ENCODE results near the gene SVOP. TPM values are rescaled to one million over a fixed set of nuclear protein-coding genes. Genes with fewer than 3 reads are reported as not detected.

Gene SVOP
- total and polyA plus RNA-seq, 2 donors from 2014 or later, result 0.04 TPM; not detected in 1

GRCh38 chr12:108895220-108895802 is 125.6 kb downstream of the SVOP start:
- DNase-seq (no peak), FAIRE-seq (no peak)
- no peak overlapping the region for H3K27ac ChIP-seq (ENCODE audit: low read depth in 2 of 2, low read length in 2 of 2)
- no peaks in the 10 kb centered on the region for H3K27me3 ChIP-seq (ENCODE audit: control insufficient read depth, insufficient read depth, low read length)
- H3K4me3 ChIP-seq (ENCODE audit: low read length in 3 of 3), result no peak overlapping the region
- intact Hi-C loops (cut with DNase I), result no loop called here
- H3K9ac ChIP-seq (ENCODE audit: low read length in 3 of 3), result no peak overlapping the region
- TF ChIP-seq CTCF (IDR thresholded peaks at IDR 0.05; ENCODE audit: borderline replicate concordance, extremely low read depth, insufficient read depth), result no peak
- H3K36me3 ChIP-seq (ENCODE audit: control insufficient read depth in 2 of 3, insufficient read depth in 3 of 3, low read length in 3 of 3), result peaks cover 0 to 6% (median 0%) of the 10 kb centered on the region in 3 donors
- no peaks in the 10 kb centered on the region for H3K4me1 ChIP-seq (ENCODE audit: control insufficient read depth in 2 of 3, insufficient read depth in 2 of 3, low read depth in 1 of 3, low read length in 3 of 3)
- no peaks in the 10 kb centered on the region for H3K9me3 ChIP-seq (ENCODE audit: control insufficient read depth in 2 of 3, insufficient read depth in 1 of 3, low read length in 3 of 3)

GRCh38 chr12:108890208-108890607 is 130.7 kb downstream of the SVOP start:
- no peak for TF ChIP-seq CTCF (IDR thresholded peaks at IDR 0.05; ENCODE audit: borderline replicate concordance, extremely low read depth, insufficient read depth)
- no peak overlapping the region for H3K27ac ChIP-seq (ENCODE audit: low read depth in 2 of 2, low read length in 2 of 2)
- peaks cover 0 to 6% (median 0%) of the 10 kb centered on the region in 3 donors for H3K36me3 ChIP-seq (ENCODE audit: control insufficient read depth in 2 of 3, insufficient read depth in 3 of 3, low read length in 3 of 3)
- no peaks in the 10 kb centered on the region for H3K9me3 ChIP-seq (ENCODE audit: control insufficient read depth in 2 of 3, insufficient read depth in 1 of 3, low read length in 3 of 3)
- peak in 2 of 5 donors; percentile 29 to 31 for DNase-seq
- H3K4me1 ChIP-seq (ENCODE audit: control insufficient read depth in 2 of 3, insufficient read depth in 2 of 3, low read depth in 1 of 3, low read length in 3 of 3), result peaks cover 0 to 15% (median 0%) of the 10 kb centered on the region in 3 donors
- intact Hi-C loops (cut with DNase I), result no loop called here
- H3K4me3 ChIP-seq (ENCODE audit: low read length in 3 of 3), result no peak overlapping the region
- H3K27me3 ChIP-seq (ENCODE audit: control insufficient read depth, insufficient read depth, low read length), result no peaks in the 10 kb centered on the region
- FAIRE-seq, result no peak
- H3K9ac ChIP-seq (ENCODE audit: low read length in 3 of 3), result no peak overlapping the region

- H3K4me3 ChIP-seq (ENCODE audit: low read length in 3 of 3), result no peak overlapping the region
- no peaks in the 10 kb centered on the region for H3K27me3 ChIP-seq (ENCODE audit: control insufficient read depth, insufficient read depth, low read length)
- no peaks in the 10 kb centered on the region for H3K9me3 ChIP-seq (ENCODE audit: control insufficient read depth in 2 of 3, insufficient read depth in 1 of 3, low read length in 3 of 3)
- no peak overlapping the region for H3K9ac ChIP-seq (ENCODE audit: low read length in 3 of 3)
- no peak overlapping the region for H3K27ac ChIP-seq (ENCODE audit: low read depth in 2 of 2, low read length in 2 of 2)
- peaks cover 0 to 15% (median 0%) of the 10 kb centered on the region in 3 donors for H3K4me1 ChIP-seq (ENCODE audit: control insufficient read depth in 2 of 3, insufficient read depth in 2 of 3, low read depth in 1 of 3, low read length in 3 of 3)
- intact Hi-C loops (cut with DNase I), result no loop called here
- no peak for TF ChIP-seq CTCF (IDR thresholded peaks at IDR 0.05; ENCODE audit: borderline replicate concordance, extremely low read depth, insufficient read depth)
- peak in 1 of 5 donors; percentile 37 for DNase-seq
- H3K36me3 ChIP-seq (ENCODE audit: control insufficient read depth in 2 of 3, insufficient read depth in 3 of 3, low read length in 3 of 3), result peaks cover 0 to 6% (median 0%) of the 10 kb centered on the region in 3 donors
- FAIRE-seq, result no peak
Measured at GRCh38 chr12:108888031-108888430, 132.8 kb downstream of the SVOP start.

Measured in kidney (tissue), 14 donors.